Measurements from ENCODE around the gene ANAPC4.
A peak's percentile ranks its signal among the peaks of the same experiment; 100 is the strongest.

DNA sequence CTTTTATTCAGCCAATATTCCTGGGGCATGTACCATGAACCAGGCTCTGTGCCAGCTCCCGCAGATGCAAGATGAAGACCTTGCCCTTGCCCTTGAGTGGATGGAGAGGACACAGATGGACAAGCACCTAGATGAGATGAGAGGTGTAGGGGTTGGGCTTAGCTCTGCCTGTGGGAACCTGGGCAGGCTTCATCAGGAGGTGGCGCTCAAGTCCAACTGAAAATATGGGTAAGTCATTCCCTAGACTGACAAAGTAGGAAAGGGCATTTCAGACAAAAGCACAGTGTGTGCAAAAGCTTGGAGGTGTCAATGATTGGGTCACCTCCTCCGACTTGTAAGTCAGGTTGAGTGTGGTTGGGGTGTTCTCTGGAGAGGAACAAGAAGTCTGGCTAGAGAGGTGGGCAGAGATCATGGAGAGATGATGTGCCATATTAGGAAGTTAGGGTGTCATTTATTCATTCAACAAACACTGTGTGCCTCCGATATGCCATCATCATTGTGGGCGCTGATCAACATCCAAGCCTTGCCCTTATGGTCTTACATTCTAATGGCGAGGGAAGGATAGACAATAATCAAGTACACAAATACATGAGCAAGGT lies 64.6 kb downstream of the ANAPC4 start:
- TF ChIP-seq, protein P1, sequence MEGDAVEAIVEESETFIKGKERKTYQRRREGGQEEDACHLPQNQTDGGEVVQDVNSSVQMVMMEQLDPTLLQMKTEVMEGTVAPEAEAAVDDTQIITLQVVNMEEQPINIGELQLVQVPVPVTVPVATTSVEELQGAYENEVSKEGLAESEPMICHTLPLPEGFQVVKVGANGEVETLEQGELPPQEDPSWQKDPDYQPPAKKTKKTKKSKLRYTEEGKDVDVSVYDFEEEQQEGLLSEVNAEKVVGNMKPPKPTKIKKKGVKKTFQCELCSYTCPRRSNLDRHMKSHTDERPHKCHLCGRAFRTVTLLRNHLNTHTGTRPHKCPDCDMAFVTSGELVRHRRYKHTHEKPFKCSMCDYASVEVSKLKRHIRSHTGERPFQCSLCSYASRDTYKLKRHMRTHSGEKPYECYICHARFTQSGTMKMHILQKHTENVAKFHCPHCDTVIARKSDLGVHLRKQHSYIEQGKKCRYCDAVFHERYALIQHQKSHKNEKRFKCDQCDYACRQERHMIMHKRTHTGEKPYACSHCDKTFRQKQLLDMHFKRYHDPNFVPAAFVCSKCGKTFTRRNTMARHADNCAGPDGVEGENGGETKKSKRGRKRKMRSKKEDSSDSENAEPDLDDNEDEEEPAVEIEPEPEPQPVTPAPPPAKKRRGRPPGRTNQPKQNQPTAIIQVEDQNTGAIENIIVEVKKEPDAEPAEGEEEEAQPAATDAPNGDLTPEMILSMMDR (optimal IDR thresholded peaks at IDR 0.05 in 1 of 3, IDR thresholded peaks at IDR 0.05 in 1 of 3, conservative IDR thresholded peaks at IDR 0.05 in 1 of 3; ENCODE audit: extremely low read depth in 1 of 3, insufficient read depth in 2 of 3, low read length in 3 of 3) = peak; percentile 87 to 93 (median 92)
- TF ChIP-seq EZH2 (IDR thresholded peaks at IDR 0.05; ENCODE audit: low read length) = no peak

Data from keratinocyte (primary cell).